GM12864 (cell line): ENCODE measurements around the gene IFT81.
"Not testable (repeated sequence)": the region's sequence is repeated elsewhere in the genome, so short reads cannot be mapped to it uniquely, and the experiment has no call there.

Source experiments
- DNase-seq: peaks from one replicate; pipeline ENCODE4 v3.0.0-alpha.2; 2011; ENCODE audit warnings: low read depth
- H3K4me3 ChIP-seq: 2 replicates; pipeline ENCODE4 v1.5.1; 2011; ENCODE audit warnings: mild to moderate bottlenecking, low read depth, low read length, control low read depth
- TF ChIP-seq, protein P1 (sequence below): IDR thresholded peaks from 2 replicates; pipeline ENCODE4 v1.5.1; 2011; ENCODE audit warnings: low read depth, mild to moderate bottlenecking, moderate library complexity, low read length, control low read depth, inconsistent platforms; ENCODE audit errors: missing control alignments

IFT81 gene

DNA sequence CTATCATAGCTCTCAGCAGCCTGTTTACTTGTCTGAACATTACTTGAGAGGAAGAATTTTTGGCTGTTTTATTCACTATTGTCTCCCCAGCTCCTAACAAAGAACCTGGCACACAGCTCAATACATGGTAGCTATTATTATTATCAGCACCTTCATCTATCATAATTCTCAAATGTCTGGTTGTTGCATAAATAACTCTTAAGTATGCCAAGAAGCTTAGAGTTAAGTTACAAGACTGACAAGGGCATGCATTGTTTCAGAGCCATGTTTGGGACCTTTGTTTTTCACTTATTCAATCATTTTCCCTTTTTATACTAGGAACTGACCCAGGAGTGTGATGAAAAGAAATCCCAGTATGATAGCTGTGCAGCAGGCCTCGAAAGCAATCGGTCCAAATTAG, 79.4 kb downstream of the IFT81 start:
- no peak overlapping the region for H3K4me3 ChIP-seq
- TF ChIP-seq, protein P1, sequence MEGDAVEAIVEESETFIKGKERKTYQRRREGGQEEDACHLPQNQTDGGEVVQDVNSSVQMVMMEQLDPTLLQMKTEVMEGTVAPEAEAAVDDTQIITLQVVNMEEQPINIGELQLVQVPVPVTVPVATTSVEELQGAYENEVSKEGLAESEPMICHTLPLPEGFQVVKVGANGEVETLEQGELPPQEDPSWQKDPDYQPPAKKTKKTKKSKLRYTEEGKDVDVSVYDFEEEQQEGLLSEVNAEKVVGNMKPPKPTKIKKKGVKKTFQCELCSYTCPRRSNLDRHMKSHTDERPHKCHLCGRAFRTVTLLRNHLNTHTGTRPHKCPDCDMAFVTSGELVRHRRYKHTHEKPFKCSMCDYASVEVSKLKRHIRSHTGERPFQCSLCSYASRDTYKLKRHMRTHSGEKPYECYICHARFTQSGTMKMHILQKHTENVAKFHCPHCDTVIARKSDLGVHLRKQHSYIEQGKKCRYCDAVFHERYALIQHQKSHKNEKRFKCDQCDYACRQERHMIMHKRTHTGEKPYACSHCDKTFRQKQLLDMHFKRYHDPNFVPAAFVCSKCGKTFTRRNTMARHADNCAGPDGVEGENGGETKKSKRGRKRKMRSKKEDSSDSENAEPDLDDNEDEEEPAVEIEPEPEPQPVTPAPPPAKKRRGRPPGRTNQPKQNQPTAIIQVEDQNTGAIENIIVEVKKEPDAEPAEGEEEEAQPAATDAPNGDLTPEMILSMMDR = no peak
- no peak for DNase-seq

DNA sequence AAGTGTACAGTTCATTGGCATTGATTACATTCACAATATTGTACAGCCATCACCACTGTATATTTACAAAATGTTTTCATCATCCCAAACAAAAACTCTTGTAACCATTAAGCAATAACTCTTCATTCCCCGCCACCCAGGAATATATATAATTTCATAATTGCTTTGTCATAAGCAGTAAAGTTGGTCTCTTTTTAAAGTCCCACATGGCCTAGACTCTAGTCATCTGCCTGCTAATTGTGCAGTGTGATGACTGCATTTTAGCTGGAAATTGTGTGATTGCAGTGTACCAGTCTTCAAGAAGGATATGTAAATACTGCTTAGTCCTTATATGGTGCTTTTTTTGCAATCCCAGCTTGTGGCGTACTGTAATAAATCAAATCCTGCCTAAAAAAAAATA, 81.8 kb downstream of the IFT81 start:
- DNase-seq = no peak
- TF ChIP-seq, protein P1 = no peak

DNA sequence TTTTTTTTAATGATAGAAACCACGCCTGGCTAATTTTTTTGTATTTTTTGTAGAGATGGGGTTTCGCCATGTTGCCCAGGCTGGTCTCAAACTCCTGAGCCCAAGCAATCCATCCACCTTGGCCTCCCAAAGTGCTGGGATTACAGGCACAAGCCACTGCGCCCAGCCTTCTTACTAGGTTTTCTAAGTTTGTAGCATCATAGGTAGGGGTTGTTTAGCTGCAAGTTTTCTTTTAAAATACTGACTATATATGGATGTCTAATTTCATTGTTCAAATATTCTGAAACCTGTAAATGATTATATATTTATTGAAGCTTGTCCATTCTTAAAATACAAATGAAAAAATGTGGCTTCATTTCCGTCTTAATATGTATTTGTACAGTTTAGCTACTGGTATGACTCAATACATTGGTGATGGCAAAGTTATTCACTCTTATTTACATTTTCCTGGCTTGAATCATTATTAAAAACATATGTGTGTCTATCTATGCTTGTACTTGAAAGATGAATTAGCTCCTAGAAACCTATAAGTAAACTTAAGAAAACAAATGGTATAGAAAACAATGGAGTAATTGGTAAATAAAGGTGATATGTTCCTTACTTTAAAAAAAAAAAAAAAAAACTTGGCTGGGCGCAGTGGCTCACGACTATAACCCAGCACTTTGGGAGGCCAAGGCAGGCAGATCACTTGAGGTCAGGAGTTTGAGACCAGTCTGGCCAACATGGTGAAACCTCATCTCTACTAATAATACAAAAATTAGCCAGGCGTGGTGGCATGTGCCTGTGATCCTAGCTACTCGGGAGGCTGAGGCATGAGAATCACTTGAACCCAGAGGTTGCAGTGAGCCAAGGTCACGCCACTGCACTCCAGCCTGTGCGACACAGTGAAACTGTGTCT, 87.7 kb downstream of the IFT81 start:
- not testable (repeated sequence) for DNase-seq, H3K4me3 ChIP-seq

More for the DNA sequence above, 81.8 kb downstream of the IFT81 start:
- no peak overlapping the region for H3K4me3 ChIP-seq

DNA sequence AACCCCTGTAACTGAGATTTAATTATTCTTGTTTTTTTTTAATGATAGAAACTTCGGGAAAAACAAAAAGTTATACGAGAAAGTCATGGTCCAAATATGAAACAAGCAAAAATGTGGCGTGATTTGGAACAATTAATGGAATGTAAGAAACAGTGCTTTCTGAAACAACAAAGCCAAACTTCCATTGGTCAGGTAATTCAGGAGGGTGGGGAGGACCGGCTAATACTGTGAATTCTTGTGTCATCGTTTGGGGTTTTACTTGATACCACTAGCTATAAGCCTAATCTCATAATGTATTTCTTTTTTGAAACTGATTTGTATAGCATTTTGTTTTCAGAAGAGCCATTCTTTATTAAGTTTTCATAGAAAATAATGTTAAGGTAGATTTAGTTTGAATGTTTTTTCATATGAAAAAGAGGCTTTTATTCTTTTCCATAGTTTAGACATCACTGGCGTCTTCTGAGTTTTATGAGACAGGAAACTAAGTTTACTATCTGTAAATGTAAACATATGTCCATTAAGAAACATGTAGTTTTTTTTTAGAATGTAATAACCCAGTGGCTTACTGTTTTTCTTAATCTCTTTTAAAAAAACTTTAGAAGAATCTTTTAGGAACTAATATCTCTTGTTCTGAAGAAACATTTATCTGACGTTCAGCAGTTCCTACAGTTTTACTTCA, 94.0 kb downstream of the IFT81 start:
- TF ChIP-seq, protein P1 = no peak
- no peak for DNase-seq
- H3K4me3 ChIP-seq = no peak overlapping the region

DNA sequence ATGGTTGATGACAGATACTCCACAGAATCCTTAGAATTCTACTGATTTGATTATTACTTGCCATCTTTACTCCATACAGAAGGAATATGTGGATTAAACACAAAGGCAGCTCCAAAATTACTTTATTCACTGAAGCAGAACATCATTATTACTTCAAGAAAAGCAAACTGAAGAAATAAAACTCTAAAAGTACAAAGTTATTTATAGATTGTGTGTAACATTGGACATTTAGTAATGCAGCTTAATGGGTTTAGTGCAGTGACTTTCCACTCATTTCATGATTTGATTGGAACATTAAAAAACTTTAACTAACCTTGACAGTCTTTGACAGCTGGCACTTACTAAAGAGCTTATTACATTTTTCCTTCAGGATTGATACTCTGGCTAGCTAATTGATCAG, 97.9 kb downstream of the IFT81 start:
- no peak overlapping the region for H3K4me3 ChIP-seq
- DNase-seq = no peak
- TF ChIP-seq, protein P1 = no peak

DNA sequence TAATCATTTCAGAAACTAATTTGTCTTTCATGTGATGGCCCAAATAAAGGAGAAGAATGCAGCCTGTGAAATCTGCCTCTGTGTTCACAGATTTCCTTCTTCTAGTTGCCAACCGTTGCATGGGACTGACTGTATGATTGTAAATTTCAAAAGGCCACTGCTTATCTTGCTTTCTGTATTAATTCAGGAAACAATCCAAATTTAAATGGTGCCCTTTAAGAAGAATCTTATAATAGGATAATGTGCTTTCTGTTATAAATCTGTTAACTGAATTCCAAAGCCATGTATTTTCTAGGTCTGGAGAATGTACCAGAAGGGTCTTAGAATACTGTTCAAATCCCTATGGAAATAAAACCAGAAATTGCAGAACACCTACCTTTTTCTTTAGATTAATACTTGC, 98.3 kb downstream of the IFT81 start:
- TF ChIP-seq, protein P1 = no peak
- no peak for DNase-seq
- H3K4me3 ChIP-seq = no peak overlapping the region

DNA sequence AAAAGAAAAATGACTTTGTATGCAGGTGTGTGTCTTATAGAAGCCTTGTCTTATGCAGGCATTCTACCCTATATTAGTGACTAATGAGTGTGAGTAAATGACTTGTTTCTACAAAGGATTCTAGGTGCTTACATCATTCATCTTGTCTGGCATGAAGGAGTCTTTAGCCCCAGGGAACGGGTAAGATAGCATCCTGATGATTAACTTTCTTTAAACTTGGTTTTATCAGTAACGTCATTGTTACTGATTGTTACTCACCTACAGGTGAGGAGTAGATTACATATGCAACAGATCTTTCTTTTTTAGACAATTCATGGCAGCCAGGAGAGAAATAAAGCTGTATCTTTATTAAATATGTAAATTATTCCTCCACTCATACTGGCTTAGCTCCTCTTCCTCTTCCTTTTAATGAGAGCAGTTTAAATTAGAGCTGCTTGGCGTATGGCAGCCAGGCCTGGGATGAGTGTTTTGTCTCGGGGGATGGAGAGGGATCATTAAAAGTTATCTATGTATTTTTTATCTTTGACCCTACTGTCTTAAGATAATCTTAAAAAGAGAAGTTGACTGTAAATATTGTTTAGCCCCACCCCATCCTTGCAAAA, 99.7 kb downstream of the IFT81 start:
- no peak overlapping the region for H3K4me3 ChIP-seq
- TF ChIP-seq, protein P1 = no peak
- no peak for DNase-seq
